Mucosa of descending colon (tissue), 3 donors: ENCODE data around the gene NCOA6. TPM values are rescaled to one million over a fixed set of nuclear protein-coding genes. Genes with fewer than 3 reads are reported as not detected.
A peak's percentile ranks its signal among the peaks of the same experiment; 100 is the strongest.

Source experiments
- ATAC-seq: fragments of 200-7000 bp; cut with Tn5 transposase; one replicate; pipeline ENCODE4 v1.9.1; 2020; ENCODE audit warnings: mild to moderate bottlenecking, moderate library complexity
- DNase-seq, 3 donors: peaks; one replicate each; pipeline ENCODE4 v3.0.0-alpha.2; 2020
- H3K36me3 ChIP-seq: fragments of 200-600 bp; one replicate; pipeline ENCODE4 v1.8.0; 2021; ENCODE audit warnings: low read depth, mild to moderate bottlenecking
- H3K4me1 ChIP-seq: fragments of 200-600 bp; one replicate; pipeline ENCODE4 v1.8.0; 2021; ENCODE audit warnings: low read depth, mild to moderate bottlenecking
- H3K4me3 ChIP-seq: fragments of 200-600 bp; one replicate; pipeline ENCODE4 v1.8.0; 2021; ENCODE audit warnings: mild to moderate bottlenecking
- H3K9me3 ChIP-seq: fragments of 200-600 bp; one replicate; pipeline ENCODE4 v1.8.0; 2021; ENCODE audit warnings: mild to moderate bottlenecking
- intact Hi-C, 2 donors: fragments of 100-400 bp; cut with DNase I in 1 of 2; cut with micrococcal nuclease in 1 of 2; formaldehyde crosslinking; loops; one replicate each; pipeline versions ENCODE4 v1.11.0 to v1.11.1; 2022; cut with DNase I, micrococcal nuclease
- long read RNA-seq, 2 donors: library from polyadenylated mRNA; unstranded; transcript quantifications; one replicate each; pipeline ENCODE4 v2.0.0, GENCODE V29; 2019 to 2021
- total RNA-seq, 3 donors: library from RNA; stranded (reverse); fragmentation: NEBNext Ultra II Directional in 2 of 3; extraction: Animal tissue kit (Norgen Biotek cat#: 25700) in 2 of 3; gene quantifications; one replicate each; pipeline versions ENCODE4 v1.2.1 to v1.2.4, GENCODE V29; 2021 to 2023
- TF ChIP-seq, protein P1 (sequence below): fragments of 200-600 bp; IDR thresholded peaks from one replicate; pipeline ENCODE4 v1.8.0; 2022; ENCODE audit warnings: antibody characterized with exemption, mild to moderate bottlenecking
- donor health status: DM: no; HTN: no; CAD: no; lungs with moderate emphysema.
- donor health status: DM: no; HTN: no; CAD: no.
- donor health status: DM: no; HTN: yes; CAD: no.

Gene NCOA6
- total RNA-seq = 10 to 100 TPM; 37.8 to 47.5 (median 44.3) TPM
- long read RNA-seq, donor 1, partial matches to known transcripts = 6 of 12 reads
- long read RNA-seq, donor 1, other reads (novel, unspliced or antisense) = 6 of 12 reads
- long read RNA-seq, donor 2, partial matches to known transcripts = 3 of 4 reads
- long read RNA-seq, donor 2, other reads (novel, unspliced or antisense) = 1 of 4 reads

DNA sequence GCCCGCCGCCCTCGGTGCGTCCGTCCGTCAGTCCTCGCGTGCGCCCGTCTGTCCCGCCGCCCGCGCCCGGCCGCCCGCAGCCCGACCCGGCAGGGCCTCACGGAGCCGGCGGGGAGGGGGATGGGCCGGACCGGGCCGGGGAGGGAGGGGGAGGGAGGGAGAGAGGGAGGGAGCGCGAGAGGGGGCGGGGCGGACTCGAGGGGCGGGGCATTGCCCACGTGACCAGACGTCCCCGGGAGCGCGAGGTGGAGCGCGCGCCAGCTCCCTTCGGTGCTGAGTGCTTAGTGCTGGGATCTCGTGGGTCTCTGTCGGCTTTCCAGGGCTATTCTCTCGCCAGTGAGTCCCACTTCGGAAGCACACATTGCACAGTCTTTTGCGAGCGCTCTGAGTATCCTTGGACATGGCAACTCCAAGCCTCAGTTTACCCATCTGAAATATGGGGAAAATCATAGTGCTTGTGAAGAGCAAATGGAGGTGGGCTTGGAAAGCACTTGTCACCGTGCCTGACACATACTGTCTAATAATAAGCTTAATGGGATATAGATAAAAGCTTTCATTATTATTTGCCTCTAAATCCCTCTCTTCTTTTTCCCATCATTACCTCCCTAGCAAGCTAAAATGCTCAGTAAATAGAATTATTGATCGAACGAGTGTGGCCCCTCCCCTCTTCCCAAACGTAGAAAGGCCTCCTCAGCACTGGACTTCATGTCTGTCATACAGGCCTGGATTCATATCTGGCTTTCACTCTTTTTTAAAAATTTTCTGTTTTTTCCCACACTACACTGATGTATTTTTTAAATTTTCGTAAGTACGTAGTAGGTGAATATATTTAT is at the start of gene NCOA6:
NCOA6 (minus strand) TSS at position 122 of the 833 bp plus-strand sequence. CDS start 43,296 bp downstream, outside the sequence.
- no peaks in the 10 kb centered on the region for H3K36me3 ChIP-seq
- ATAC-seq = peak; percentile 89
- DNase-seq = peak; percentile 92 to 93 (median 93)
- TF ChIP-seq, protein P1, sequence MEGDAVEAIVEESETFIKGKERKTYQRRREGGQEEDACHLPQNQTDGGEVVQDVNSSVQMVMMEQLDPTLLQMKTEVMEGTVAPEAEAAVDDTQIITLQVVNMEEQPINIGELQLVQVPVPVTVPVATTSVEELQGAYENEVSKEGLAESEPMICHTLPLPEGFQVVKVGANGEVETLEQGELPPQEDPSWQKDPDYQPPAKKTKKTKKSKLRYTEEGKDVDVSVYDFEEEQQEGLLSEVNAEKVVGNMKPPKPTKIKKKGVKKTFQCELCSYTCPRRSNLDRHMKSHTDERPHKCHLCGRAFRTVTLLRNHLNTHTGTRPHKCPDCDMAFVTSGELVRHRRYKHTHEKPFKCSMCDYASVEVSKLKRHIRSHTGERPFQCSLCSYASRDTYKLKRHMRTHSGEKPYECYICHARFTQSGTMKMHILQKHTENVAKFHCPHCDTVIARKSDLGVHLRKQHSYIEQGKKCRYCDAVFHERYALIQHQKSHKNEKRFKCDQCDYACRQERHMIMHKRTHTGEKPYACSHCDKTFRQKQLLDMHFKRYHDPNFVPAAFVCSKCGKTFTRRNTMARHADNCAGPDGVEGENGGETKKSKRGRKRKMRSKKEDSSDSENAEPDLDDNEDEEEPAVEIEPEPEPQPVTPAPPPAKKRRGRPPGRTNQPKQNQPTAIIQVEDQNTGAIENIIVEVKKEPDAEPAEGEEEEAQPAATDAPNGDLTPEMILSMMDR = no peak
- intact Hi-C loops = no loop called here
- H3K4me1 ChIP-seq = peaks cover 33% of the 10 kb centered on the region
- H3K4me3 ChIP-seq = peak within 1 kb of the TSS; percentile 96
- no peaks in the 10 kb centered on the region for H3K9me3 ChIP-seq

DNA sequence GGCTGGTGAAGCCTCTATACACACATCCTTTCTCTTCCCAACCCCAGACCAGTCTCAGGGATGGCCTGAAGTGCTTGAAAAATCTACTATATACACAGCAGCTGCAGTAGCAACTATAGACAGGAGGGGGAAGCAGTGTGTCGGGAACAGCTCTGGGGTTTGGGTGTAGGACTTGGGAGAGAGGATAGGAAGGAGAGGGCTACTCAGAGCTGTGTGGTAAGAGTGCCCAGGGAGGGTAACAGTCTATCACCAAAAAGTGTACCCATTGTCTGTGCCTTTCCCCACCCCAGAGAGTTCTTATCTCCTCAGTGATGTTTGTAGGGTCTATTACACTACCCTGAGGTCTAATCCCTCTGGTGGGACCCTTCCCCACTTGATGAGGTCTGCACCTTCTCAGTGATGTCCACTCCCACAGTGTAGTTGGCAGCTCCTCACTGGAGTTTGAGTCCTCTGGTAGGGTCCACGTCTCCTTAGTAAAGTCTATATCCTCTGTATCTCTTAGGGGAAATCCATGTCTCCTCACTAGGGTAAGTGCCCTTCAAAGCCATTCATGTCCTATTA is 48.7 kb upstream of the NCOA6 start:
- Histone ChIP-seq H3K4me3 (no peak overlapping the region), H3K36me3 (no peaks in the 10 kb centered on the region), H3K9me3 (no peaks in the 10 kb centered on the region), H3K4me1 (peaks cover 30% of the 10 kb centered on the region)
- ATAC-seq = peak; percentile 57
- peak in 2 of 3 donors; percentile 78 to 93 for DNase-seq
- TF ChIP-seq, protein P1 = peak; percentile 74
- intact Hi-C loops = loop anchor here (2.0 to 5.0 kb wide), 2 partner anchors 81 to 218 kb away; partner anchors contain the start of genes GSS (in 1 of the 2), MYH7B (in 1 of the 2) and TRPC4AP (in 1 of the 2)

DNA sequence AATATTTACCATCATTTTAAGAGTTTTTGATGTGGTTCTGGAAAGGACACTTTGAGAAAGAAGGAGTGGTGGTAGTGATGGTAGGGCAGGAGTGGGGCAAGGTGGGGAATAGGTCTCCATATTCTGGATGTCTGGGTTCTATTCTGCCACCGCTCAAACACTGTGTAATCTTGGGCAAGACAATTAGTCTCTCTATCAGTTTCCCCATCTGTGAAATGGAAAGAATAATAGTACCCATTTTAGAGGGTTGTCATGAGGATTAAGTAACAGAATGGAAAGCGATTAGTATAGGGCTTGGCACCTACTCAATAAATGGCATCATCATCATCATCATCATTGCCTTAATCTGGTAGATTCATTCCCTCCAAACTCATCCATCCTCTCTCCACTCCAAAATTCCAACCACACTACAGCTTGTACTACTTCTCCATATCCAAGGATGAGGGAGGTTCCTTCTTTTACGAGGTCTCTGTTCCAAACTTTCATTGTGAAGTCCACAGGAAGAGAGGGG is 48.2 kb upstream of the NCOA6 start:
- TF ChIP-seq, protein P1 = no peak
- intact Hi-C loops = loop anchor here (2.0 to 5.0 kb wide), 2 partner anchors 81 to 219 kb away; partner anchors contain the start of genes GSS (in 1 of the 2), MYH7B (in 1 of the 2) and TRPC4AP (in 1 of the 2)
- Histone ChIP-seq H3K4me3 (no peak overlapping the region), H3K9me3 (no peaks in the 10 kb centered on the region), H3K36me3 (no peaks in the 10 kb centered on the region), H3K4me1 (peaks cover 30% of the 10 kb centered on the region)
- ATAC-seq = no peak
- no peak for DNase-seq

DNA sequence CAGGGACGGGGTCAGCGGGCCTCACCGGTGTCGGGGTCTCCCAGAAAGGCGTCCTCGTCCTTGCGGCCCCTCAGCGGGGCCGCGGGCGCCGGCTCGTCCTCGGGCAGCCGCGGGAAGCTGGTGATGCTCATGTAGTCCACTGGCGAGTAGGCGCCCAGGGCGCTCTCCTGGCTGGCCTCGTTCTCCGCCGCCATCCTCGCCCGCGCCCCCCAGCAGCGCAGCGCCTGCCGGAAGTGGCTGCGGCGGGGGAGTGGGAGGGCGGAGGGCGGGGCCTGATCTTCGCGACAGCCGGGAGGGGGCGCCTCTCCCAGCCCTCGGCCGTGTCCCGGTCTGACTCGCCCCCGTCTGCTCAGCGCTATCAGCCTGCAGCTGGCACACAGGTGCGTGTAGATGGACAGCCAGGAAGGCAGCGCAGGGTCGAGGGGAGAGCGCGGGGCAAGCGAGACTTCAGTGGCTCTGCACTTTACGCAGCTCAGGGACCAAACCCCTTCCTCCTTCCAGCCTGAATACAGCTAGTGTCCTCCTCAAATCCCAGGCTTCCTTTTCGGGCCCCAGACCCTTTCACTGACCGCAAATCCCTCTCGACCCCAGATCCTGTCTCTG is 47.3 kb upstream of the NCOA6 start, which contains the start of gene GGT7:
GGT7 (minus strand) TSS at position 235 of the 603 bp plus-strand sequence; CDS start at position 194, 41 bp downstream.
- no peaks in the 10 kb centered on the region for H3K9me3 ChIP-seq
- ATAC-seq (peak; percentile 52), DNase-seq (peak; percentile 89 to 93 (median 90))
- peak within 1 kb of the TSS; percentile 32 for H3K4me3 ChIP-seq
- peaks cover 30% of the 10 kb centered on the region for H3K4me1 ChIP-seq
- TF ChIP-seq, protein P1 = peak; percentile 73
- H3K36me3 ChIP-seq = no peaks in the 10 kb centered on the region
- intact Hi-C loops = loop anchor here in 1 of 2 donors (5.0 kb wide), 1 partner anchor 220 kb away; the partner anchor contains the start of gene TRPC4AP
